H1 (cell line): Measurements from ENCODE around the gene DAPK3. TPM values are rescaled to one million over a fixed set of nuclear protein-coding genes. Genes with fewer than 3 reads are reported as not detected.
A peak's percentile ranks its signal among the peaks of the same experiment; 100 is the strongest.

Source experiments
- BACH1 ChIP-seq: IDR thresholded peaks from 2 replicates; pipeline ENCODE4 v1.6.1; 2012; ENCODE audit warnings: low read length, improper control_type of control experiment
- CHD1 ChIP-seq: IDR thresholded peaks from 2 replicates; pipeline ENCODE4 v1.6.1; 2012; ENCODE audit warnings: low read depth, low read length, improper control_type of control experiment
- CTCF ChIP-seq, 3 experiments: IDR thresholded peaks; 1 replicate in 2 of 3; 2 replicates in 1 of 3; pipeline versions ENCODE4 v1.5.1 to v1.6.1; 2011; ENCODE audit warnings: low read length in 3 of 3, mild to moderate bottlenecking in 3 of 3, inconsistent platforms in 2 of 3, low read depth in 1 of 3, moderate library complexity in 1 of 3; ENCODE audit not compliant: insufficient read depth in 1 of 3; ENCODE audit errors: control extremely low read depth in 1 of 3
- GABPA ChIP-seq: IDR thresholded peaks from 2 replicates; pipeline ENCODE4 v1.6.1; 2011; ENCODE audit warnings: mild to moderate bottlenecking, low read length, moderate library complexity, borderline replicate concordance; ENCODE audit not compliant: insufficient read depth
- HDAC2 ChIP-seq, 2 experiments: fragments of 300-600 bp in 1 of 2; sonication (generic) in 1 of 2; IDR thresholded peaks; 2 replicates each; pipeline ENCODE4 v1.6.1; 2011 to 2012; ENCODE audit warnings: low read depth in 2 of 2, low read length in 2 of 2, mild to moderate bottlenecking in 2 of 2, moderate library complexity in 2 of 2, borderline replicate concordance in 1 of 2, inconsistent platforms in 1 of 2
- JUN ChIP-seq: IDR thresholded peaks from 2 replicates; pipeline ENCODE4 v1.6.1; 2011; ENCODE audit warnings: low read depth, mild to moderate bottlenecking, improper control_type of control experiment, low read length
- MAFK ChIP-seq: IDR thresholded peaks from 2 replicates; pipeline ENCODE4 v1.6.1; 2012; ENCODE audit warnings: low read depth, mild to moderate bottlenecking, improper control_type of control experiment, low read length
- RXRA ChIP-seq: IDR thresholded peaks from 2 replicates; pipeline ENCODE4 v1.6.1; 2011; ENCODE audit warnings: low read depth, mild to moderate bottlenecking, low read length, moderate library complexity; ENCODE audit not compliant: insufficient read depth
- SIN3A ChIP-seq, 2 experiments: IDR thresholded peaks in 1 of 2; conservative IDR thresholded peaks in 1 of 2; 2 replicates each; pipeline ENCODE4 v1.6.1; 2011 to 2012; ENCODE audit warnings: low read length in 2 of 2, improper control_type of control experiment in 1 of 2, low read depth in 1 of 2, mild to moderate bottlenecking in 1 of 2
- SIX5 ChIP-seq: IDR thresholded peaks from 2 replicates; pipeline ENCODE4 v1.6.1; 2011; ENCODE audit warnings: mild to moderate bottlenecking, low read depth, low read length
- SRF ChIP-seq: IDR thresholded peaks from 2 replicates; pipeline ENCODE4 v1.6.1; 2011; ENCODE audit warnings: mild to moderate bottlenecking, low read depth, low read length, moderate library complexity
- TAF1 ChIP-seq: IDR thresholded peaks from 2 replicates; pipeline ENCODE4 v1.6.1; 2011; ENCODE audit warnings: mild to moderate bottlenecking, low read depth, low read length
- TCF12 ChIP-seq: IDR thresholded peaks from 2 replicates; pipeline ENCODE4 v1.6.1; 2011; ENCODE audit warnings: low read depth, mild to moderate bottlenecking, low read length
- USF2 ChIP-seq: IDR thresholded peaks from 2 replicates; pipeline ENCODE4 v1.6.1; 2011; ENCODE audit warnings: low read length, improper control_type of control experiment
- polyA plus RNA-seq, 7 experiments: library from polyadenylated mRNA; depleted of rRNA in 3 of 7; stranded (reverse) in 5 of 7; unstranded in 2 of 7; fragments of >200 nt in 5 of 7; fragments of 200-250 nt in 2 of 7; gene quantifications; 1 replicate in 5 of 7; 2 replicates in 1 of 7; 4 replicates in 1 of 7; pipeline versions ENCODE4 v1.2.1 to v1.2.3, GENCODE V29; 2011 to 2013; ENCODE audit warnings: missing spikeins in 2 of 7, mixed read lengths in 2 of 7
- total RNA-seq: library from RNA; stranded (reverse); fragmentation: NEBNext Ultra II Directional; extraction: Animal tissue kit (Norgen Biotek cat#: 25700); gene quantifications from 2 replicates; pipeline ENCODE4 v1.2.1, GENCODE V29; 2021

The DAPK3 gene
- total and polyA plus RNA-seq, 2 of the 8 experiments (the other 6 are each of a cell fraction or from before 2014, with no cell fraction given) = 53.2 to 78.1 TPM

- TF ChIP-seq SRF (no peak), CTCF (IDR thresholded peaks at IDR 0.05; ENCODE audit: control extremely low read depth in 1 of 3, insufficient read depth in 1 of 3, low read depth in 1 of 3, low read length in 3 of 3) (no peak), HDAC2 (IDR thresholded peaks at IDR 0.05; ENCODE audit: borderline replicate concordance in 1 of 2, low read depth in 2 of 2, low read length in 2 of 2) (0 out of 4 replicates have a peak, but pooled peaks have one; percentile 9 to 31), SIN3A (conservative IDR thresholded peaks at IDR 0.05 in 1 of 2, IDR thresholded peaks at IDR 0.05 in 1 of 2; ENCODE audit: low read depth in 1 of 2, low read length in 2 of 2) (peak in 1 of 2 experiments; percentile 66; a peak in 1 of 4 replicates), BACH1 (no peak), GABPA (no peak), SIX5 (no peak), TCF12 (0 out of 2 replicates have a peak, but pooled peaks have one; percentile 55), TAF1 (peak; percentile 74; the same call in 1 of the 2 replicates), CHD1 (no peak), RXRA (no peak), JUN (no peak), USF2 (0 out of 2 replicates have a peak, but pooled peaks have one; percentile 39), MAFK (no peak)
These were observed 37.7 kb downstream of the DAPK3 start, which contains the start of gene NMRK2 (continued) for GRCh38 chr19:3932931-3933810.
